HL-60 (cell line): ENCODE results near the gene FARS2.

ENCODE experiments used
- DNase-seq, 2 experiments: peaks; one replicate each; pipeline ENCODE4 v3.0.0-alpha.2; 2010 to 2020; ENCODE audit warnings: low read depth in 1 of 2, low spot score in 1 of 2
- H3K27ac ChIP-seq: fragments of 250-450 bp; sonication (Bioruptor Pico); replicated peaks from 2 replicates; pipeline ENCODE4 v1.5.1; 2020; ENCODE audit warnings: mild to moderate bottlenecking, moderate library complexity
- H3K27me3 ChIP-seq: fragments of 250-450 bp; sonication (Bioruptor Pico); 2 replicates; pipeline ENCODE4 v1.5.1; 2021; ENCODE audit warnings: mild to moderate bottlenecking, moderate library complexity; ENCODE audit not compliant: insufficient read depth, poor library complexity, severe bottlenecking
- H3K4me3 ChIP-seq: replicated peaks from 2 replicates; pipeline ENCODE4 v1.5.1; 2011; ENCODE audit warnings: mild to moderate bottlenecking, control low read depth, low read length; ENCODE audit not compliant: insufficient read depth
- GABPA ChIP-seq: IDR thresholded peaks from 2 replicates; pipeline ENCODE4 v1.6.1; 2012; ENCODE audit warnings: low read depth
- POLR2AphosphoS5 ChIP-seq: IDR thresholded peaks from 2 replicates; pipeline ENCODE4 v1.6.1; 2012; ENCODE audit warnings: low read depth
- REST ChIP-seq: IDR thresholded peaks from 2 replicates; pipeline ENCODE4 v1.6.1; 2012; ENCODE audit warnings: low read depth; ENCODE audit not compliant: insufficient replicate concordance
- SPI1 ChIP-seq: IDR thresholded peaks from 2 replicates; pipeline ENCODE4 v1.6.1; 2012; ENCODE audit warnings: low read depth, mild to moderate bottlenecking, borderline replicate concordance
- TF ChIP-seq, protein P1 (sequence below): IDR thresholded peaks from one replicate; pipeline ENCODE4 v1.5.1; 2011; ENCODE audit warnings: low read length, control low read depth, inconsistent platforms; ENCODE audit not compliant: insufficient read depth

The FARS2 gene

DNA sequence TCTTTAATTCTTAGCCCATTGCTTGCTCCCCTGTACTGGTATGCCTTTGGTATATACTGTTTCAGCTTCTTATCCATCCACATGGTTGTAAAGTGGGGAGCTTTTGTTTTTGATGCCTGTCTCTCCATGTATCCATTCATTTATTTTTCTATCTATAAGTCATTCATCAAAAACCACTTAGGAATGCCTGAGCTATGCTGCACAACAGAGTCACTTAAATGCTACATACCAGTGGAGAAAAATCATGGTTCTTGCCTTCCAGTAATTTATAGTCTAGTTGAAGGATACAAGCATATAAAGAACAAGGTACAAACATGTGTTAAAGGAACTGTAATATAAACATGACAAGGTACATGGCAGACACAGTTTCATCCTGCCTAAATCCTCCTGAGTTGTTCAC, 398.2 kb downstream of the FARS2 start:
- no peak for DNase-seq
- Histone ChIP-seq H3K4me3 (no peak overlapping the region), H3K27ac (no peak overlapping the region), H3K27me3 (no peaks in the 10 kb centered on the region)
- no peak for TF ChIP-seq GABPA
- no peak for TF ChIP-seq REST
- TF ChIP-seq POLR2AphosphoS5 = no peak
- TF ChIP-seq, protein P1, sequence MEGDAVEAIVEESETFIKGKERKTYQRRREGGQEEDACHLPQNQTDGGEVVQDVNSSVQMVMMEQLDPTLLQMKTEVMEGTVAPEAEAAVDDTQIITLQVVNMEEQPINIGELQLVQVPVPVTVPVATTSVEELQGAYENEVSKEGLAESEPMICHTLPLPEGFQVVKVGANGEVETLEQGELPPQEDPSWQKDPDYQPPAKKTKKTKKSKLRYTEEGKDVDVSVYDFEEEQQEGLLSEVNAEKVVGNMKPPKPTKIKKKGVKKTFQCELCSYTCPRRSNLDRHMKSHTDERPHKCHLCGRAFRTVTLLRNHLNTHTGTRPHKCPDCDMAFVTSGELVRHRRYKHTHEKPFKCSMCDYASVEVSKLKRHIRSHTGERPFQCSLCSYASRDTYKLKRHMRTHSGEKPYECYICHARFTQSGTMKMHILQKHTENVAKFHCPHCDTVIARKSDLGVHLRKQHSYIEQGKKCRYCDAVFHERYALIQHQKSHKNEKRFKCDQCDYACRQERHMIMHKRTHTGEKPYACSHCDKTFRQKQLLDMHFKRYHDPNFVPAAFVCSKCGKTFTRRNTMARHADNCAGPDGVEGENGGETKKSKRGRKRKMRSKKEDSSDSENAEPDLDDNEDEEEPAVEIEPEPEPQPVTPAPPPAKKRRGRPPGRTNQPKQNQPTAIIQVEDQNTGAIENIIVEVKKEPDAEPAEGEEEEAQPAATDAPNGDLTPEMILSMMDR = no peak
- TF ChIP-seq SPI1 = no peak

DNA sequence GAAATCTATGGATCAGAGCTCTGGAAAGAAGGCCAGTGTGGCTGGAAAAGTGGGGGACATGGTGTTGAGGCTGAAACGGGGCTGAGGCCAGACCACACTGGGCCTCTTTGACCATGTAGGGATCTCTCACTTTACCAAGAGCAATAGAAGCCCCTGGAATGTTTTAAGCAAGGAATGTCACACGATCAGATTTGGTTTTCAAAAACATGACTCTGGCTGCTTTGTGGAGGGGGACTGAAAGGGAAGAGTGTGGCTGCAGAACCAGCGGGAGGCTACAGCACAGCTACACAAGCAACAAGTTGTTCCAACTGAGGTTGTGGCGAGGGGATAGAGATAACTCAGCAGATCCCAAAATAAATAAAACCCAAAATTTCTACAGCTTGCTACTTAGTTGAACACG, 399.5 kb downstream of the FARS2 start:
- no peak for DNase-seq
- TF ChIP-seq POLR2AphosphoS5 (no peak), REST (no peak), SPI1 (no peak), GABPA (no peak)
- TF ChIP-seq, protein P1 = no peak
- Histone ChIP-seq H3K27ac (no peak overlapping the region), H3K27me3 (no peaks in the 10 kb centered on the region), H3K4me3 (no peak overlapping the region)

- Histone ChIP-seq H3K27me3 (no peaks in the 10 kb centered on the region), H3K4me3 (no peak overlapping the region), H3K27ac (no peak overlapping the region)
- TF ChIP-seq REST (no peak), GABPA (no peak), POLR2AphosphoS5 (no peak), SPI1 (no peak)
- TF ChIP-seq, protein P1 = no peak
- DNase-seq = no peak
Observed at GRCh38 chr6:5662797-5663196, 401.5 kb downstream of the FARS2 start.
